NCI-H2227 treated with DMSO at 0.1 percent for 48 hours (cell line): Measurements from ENCODE around the gene TEX50.
"Not testable (repeated sequence)": the region's sequence is repeated elsewhere in the genome, so short reads cannot be mapped to it uniquely, and the experiment has no call there.

Experiments
- DNase-seq: peaks from one replicate; lab custom pipeline; 2025; lab: John Stamatoyannopoulos, UW

TEX50 gene

DNA sequence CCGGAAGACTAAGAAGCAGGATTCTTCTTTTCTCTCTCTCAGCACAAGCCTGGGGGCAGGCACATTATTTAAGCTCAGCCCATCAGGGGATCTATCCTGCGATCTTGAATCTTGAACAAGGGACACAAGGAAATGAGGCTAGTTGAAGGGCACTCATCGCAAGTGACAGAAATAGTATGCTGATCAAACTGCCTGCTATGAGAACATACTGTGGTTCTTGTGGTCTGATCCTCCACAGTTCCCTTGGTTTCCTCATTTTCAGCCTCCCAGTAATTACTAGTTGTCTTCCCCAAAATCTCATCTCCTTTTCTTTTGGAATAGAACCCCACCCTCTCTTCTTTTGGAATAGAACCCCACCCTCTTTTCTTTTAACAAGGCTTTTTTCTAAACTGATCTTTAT lies 28.0 kb downstream of the TEX50 start:
- DNase-seq = no peak

DNA sequence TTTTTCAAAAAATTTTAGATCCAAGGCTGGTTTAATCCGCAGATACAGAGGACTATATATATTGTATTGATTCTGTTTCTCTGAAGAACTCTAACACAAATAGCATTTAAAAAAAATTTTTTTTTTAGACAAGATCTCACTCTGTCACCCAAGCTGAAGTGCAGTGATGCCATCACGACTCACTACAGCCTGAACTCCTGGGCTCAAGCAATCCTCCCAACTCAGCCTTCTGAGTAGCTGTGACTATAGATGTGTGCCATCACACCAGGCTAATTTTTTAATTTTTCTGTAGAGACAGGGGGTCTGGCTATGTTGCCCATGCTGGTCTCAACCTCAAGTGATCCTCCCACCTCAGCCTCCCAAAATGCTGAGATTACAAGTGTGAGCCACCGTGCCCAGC lies 31.5 kb downstream of the TEX50 start:
- DNase-seq = no peak

DNA sequence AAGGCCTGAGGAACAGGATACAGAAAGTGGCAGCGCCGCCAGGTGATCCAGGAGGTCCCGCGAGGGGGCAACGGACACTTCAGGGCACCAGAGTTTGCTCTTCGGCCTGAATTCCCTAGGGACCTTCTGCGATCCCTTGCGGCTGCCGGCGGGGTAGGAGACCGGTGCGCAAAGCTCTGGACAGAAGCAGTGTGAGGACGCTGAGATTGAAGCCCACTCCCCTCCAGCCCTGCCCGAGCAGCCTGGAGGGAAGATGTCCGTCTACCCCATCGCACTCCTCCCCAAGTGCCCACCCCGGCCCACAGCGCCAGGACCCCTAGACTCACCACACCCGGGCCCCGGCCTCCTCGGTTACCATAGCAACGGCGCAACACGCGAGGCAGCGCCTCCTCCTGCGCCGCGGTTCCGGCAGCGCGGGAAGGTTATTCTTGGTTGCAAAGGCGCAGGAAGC lies 34.4 kb downstream of the TEX50 start, which contains the start of gene ANKRD45:
ANKRD45 (minus strand) TSS at position 361 of the 451 bp plus-strand sequence. CDS start 10,433 bp downstream, outside the sequence.
- DNase-seq = peak; percentile 82

DNA sequence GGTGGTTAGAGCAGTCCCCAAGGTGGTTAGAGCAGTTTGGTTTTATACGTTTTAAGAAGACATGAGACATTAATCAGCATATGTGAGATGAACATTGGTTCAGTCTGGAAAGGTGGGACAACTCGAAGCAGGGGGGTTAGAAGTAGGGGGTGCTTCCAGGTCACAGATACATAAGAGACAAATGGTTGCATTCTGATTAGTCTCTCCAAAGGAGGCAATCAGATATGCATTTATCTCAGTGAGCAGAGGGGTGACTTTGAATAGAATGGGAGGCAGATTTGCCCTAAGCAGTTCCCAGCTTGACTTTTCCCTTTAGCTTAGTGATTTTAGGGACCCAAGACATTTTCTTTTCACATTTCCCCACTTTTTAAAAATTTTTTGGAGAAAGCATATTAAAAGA lies 39.4 kb downstream of the TEX50 start:
- not testable (repeated sequence) for DNase-seq

DNA sequence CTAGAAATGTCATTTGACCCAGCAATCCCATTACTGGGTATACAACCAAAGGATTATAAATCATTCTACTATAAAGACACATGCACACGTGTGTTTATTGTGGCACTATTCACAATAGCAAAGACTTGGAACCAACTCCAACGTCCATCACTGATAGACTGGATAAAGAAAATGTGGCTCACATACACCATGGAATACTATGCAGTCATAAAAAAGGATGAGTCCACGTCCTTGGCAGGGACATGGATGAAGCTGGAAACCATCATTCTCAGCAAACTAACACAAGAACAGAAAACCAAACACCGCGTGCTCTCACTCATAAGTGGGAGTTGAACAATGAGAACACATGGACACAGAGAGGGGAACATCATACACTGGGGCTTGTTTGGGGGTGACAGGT lies 45.0 kb downstream of the TEX50 start:
- not testable (repeated sequence) for DNase-seq

DNA sequence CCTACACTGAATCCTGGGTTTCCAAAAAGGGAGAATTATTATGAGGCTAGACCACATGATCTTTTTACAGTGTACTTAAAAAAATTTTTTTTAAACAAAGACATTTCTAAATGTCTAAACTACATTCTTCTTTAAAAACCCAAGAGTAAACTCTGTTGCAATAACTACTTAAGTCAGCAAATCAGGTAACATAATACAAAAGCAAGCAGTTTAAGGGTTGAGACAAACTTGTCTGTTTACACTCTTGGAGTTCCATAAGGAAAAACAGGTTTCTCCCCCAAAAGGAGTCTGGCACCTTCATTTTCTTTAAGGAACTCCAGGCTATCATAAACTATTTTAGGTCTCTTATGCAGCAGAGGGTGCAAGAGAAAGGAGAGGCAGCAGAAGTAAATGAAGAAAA lies 47.0 kb downstream of the TEX50 start:
- no peak for DNase-seq

DNA sequence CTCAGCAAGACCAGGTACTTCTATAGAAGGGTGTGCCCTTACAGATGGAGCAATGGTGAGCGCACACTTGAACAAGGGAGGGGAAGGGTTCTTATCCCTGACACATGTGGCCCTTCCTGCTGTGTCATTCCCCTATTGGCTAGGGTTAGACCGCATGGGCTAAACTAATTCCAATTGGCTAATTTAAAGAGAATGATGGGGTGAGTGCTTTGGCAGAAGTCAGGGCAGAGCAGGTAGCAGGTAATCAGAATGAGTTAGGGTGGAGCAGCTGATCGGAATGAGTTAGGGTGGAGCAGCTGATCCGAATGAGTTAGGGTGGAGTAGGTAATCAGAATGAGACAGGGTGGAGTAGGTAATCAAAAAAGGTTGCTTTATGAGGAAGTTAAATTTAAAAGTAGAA lies 48.7 kb downstream of the TEX50 start:
- DNase-seq = not testable (repeated sequence)

DNA sequence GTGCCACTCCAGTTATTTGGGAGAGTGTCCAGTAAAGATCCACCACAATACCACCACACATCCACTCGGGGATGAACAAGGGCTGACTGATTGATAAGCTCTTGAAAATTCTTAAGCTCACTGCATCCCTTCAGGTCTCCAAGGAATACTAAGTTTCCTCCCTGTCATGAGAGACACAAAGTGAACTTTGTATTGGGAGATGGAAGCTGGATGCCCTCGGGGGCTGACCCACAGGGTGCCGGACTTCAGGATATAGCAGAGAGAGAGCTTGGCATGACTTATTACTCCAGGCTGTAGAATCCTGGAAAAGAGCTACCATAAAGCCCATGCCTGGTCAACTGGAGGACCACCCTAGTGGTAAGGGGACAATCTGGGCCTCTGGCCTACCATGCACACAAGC lies 50.0 kb downstream of the TEX50 start:
- not testable (repeated sequence) for DNase-seq
